ENCODE results near the gene C11orf21. TPM values are rescaled to one million over a fixed set of nuclear protein-coding genes. Genes with fewer than 3 reads are reported as not detected.

The C11orf21 gene
- total RNA-seq, 2 experiments from 2014 or later = 0.47 to 2.5 TPM

DNA sequence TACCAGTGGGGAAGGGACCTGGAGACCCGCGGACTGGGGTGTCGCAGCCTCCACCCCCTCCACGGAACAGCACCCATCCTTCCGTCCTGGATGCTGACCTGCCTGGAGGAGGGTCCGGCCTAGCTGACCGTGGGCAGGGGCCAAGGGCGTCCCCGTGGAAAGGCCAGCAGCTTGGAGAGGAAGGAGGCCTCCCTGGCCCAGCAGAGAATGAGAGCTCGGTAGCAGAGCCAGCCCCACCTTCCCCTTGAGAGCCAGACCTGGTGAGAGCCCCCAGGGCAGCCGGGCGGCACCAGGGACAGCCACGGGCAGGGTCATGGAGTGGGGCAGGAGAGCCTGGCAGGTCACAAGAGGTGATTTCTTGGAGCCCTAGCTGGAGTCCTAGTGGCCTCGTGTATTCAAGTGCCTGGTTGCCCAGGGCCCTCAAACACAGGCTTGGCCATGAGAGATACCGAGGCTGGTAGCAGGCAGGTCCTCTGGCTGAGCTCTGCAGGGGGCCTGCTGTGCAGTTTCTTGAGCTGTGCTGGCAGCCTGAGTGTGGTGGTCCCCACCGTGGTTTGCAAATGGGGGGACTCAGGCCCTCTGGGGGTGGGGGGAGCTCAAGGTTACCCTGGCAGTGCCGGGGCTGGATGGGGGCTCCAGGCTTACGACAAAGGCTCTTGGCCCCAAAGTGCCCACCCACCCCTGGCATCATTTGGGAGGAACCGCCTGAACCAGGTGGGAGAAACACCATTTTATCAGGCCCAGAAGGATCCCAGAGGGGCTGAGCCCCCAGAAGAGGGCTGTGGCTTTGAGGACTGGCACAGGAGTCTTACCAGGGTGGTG lies 7.7 kb upstream of the C11orf21 start:
- no peak for DNase-seq (ENCODE audit: low spot score)
- no peak for TF ChIP-seq EZH2phosphoT487 (IDR thresholded peaks at IDR 0.05; ENCODE audit: borderline replicate concordance, low read depth, low read length)
- TF ChIP-seq, protein P1, sequence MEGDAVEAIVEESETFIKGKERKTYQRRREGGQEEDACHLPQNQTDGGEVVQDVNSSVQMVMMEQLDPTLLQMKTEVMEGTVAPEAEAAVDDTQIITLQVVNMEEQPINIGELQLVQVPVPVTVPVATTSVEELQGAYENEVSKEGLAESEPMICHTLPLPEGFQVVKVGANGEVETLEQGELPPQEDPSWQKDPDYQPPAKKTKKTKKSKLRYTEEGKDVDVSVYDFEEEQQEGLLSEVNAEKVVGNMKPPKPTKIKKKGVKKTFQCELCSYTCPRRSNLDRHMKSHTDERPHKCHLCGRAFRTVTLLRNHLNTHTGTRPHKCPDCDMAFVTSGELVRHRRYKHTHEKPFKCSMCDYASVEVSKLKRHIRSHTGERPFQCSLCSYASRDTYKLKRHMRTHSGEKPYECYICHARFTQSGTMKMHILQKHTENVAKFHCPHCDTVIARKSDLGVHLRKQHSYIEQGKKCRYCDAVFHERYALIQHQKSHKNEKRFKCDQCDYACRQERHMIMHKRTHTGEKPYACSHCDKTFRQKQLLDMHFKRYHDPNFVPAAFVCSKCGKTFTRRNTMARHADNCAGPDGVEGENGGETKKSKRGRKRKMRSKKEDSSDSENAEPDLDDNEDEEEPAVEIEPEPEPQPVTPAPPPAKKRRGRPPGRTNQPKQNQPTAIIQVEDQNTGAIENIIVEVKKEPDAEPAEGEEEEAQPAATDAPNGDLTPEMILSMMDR (conservative IDR thresholded peaks at IDR 0.05; ENCODE audit: low read length) = no peak
- POLR2A ChIA-PET = no interaction called here
- H4K20me1 ChIP-seq (ENCODE audit: insufficient read depth, low read length) = no peaks in the 10 kb centered on the region
- H3K4me1 ChIP-seq (ENCODE audit: insufficient read depth, low read length, poor library complexity, severe bottlenecking) = peaks cover 8% of the 10 kb centered on the region
- CTCF ChIA-PET (ENCODE audit: unreplicated experiment) = no interaction called here
- no peaks in the 10 kb centered on the region for H3K79me2 ChIP-seq (ENCODE audit: insufficient read depth, low read depth, low read length)
- no peak overlapping the region for H3K4me2 ChIP-seq (ENCODE audit: low read length)
- H2AFZ ChIP-seq (ENCODE audit: low read length) = no peak overlapping the region
- no peaks in the 10 kb centered on the region for H3K9me2 ChIP-seq (ENCODE audit: insufficient read depth, low read length)
- H3K27ac ChIP-seq (ENCODE audit: low read depth, low read length, poor library complexity, severe bottlenecking) = no peak overlapping the region
- BruUV-seq (replicated peaks) = no TSS peak
- H3K4me3 ChIP-seq (ENCODE audit: low read depth, low read length, poor library complexity, severe bottlenecking) = no peak overlapping the region
- intact Hi-C loops (cut with micrococcal nuclease; ENCODE audit: unreplicated experiment) = loop anchor here (5.0 kb wide), 1 partner anchor 223 kb away; no protein-coding TSS in a partner anchor
- H3K9me3 ChIP-seq (ENCODE audit: low read length) = no peaks in the 10 kb centered on the region
- H3K36me3 ChIP-seq (ENCODE audit: insufficient read depth, low read length) = no peaks in the 10 kb centered on the region

DNA sequence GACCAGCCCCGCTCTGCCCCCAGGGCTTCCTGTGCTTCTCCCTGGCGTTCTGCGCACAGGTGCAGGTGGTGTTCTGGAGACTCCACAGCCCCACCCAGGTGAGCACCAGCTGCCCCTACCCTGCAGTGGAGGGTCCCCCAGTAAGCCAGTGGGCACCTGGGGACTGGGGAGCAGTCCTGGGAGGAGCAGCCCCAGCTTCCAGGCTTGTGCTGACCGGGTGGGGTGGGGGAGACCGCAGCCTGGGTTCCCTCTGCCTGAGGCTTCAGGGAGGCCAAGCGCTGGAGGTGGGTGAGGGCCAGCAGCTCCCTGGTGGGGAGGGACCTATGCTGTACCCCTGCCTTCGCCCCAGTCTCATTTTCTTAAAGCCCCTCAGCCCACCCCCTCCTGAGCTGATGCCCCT lies 7.0 kb upstream of the C11orf21 start:
- CTCF ChIA-PET (ENCODE audit: unreplicated experiment) = no interaction called here
- no peak overlapping the region for H3K4me2 ChIP-seq (ENCODE audit: low read length)
- no peaks in the 10 kb centered on the region for H3K36me3 ChIP-seq (ENCODE audit: insufficient read depth, low read length)
- H3K79me2 ChIP-seq (ENCODE audit: insufficient read depth, low read depth, low read length) = no peaks in the 10 kb centered on the region
- intact Hi-C loops (cut with micrococcal nuclease; ENCODE audit: unreplicated experiment) = loop anchor here (5.0 kb wide), 1 partner anchor 224 kb away; no protein-coding TSS in a partner anchor
- H2AFZ ChIP-seq (ENCODE audit: low read length) = no peak overlapping the region
- BruUV-seq (replicated peaks) = no TSS peak
- no peaks in the 10 kb centered on the region for H4K20me1 ChIP-seq (ENCODE audit: insufficient read depth, low read length)
- H3K4me3 ChIP-seq (ENCODE audit: low read depth, low read length, poor library complexity, severe bottlenecking) = no peak overlapping the region
- DNase-seq (ENCODE audit: low spot score) = no peak
- no peak overlapping the region for H3K27ac ChIP-seq (ENCODE audit: low read depth, low read length, poor library complexity, severe bottlenecking)
- POLR2A ChIA-PET = no interaction called here
- TF ChIP-seq, protein P1 (conservative IDR thresholded peaks at IDR 0.05; ENCODE audit: low read length) = no peak
- TF ChIP-seq EZH2phosphoT487 (IDR thresholded peaks at IDR 0.05; ENCODE audit: borderline replicate concordance, low read depth, low read length) = no peak
- H3K4me1 ChIP-seq (ENCODE audit: insufficient read depth, low read length, poor library complexity, severe bottlenecking) = peaks cover 8% of the 10 kb centered on the region
- H3K9me3 ChIP-seq (ENCODE audit: low read length) = no peaks in the 10 kb centered on the region
- H3K9me2 ChIP-seq (ENCODE audit: insufficient read depth, low read length) = no peaks in the 10 kb centered on the region

Measured in OCI-LY7 (cell line).